Spleen (tissue), 11 donors: Measurements from ENCODE around the gene IVNS1ABP. TPM values are rescaled to one million over a fixed set of nuclear protein-coding genes. Genes with fewer than 3 reads are reported as not detected.
A peak's percentile ranks its signal among the peaks of the same experiment; 100 is the strongest.
"Not testable (repeated sequence)": the region's sequence is repeated elsewhere in the genome, so short reads cannot be mapped to it uniquely, and the experiment has no call there.

Source experiments
- DNase-seq: peaks from one replicate; pipeline ENCODE4 v3.0.0-alpha.2; 2020
- H3K27ac ChIP-seq, 8 donors: fragments of 200-600 bp; sonication (generic) in 7 of 8; 1 replicate in 4 of 8; 2 replicates in 4 of 8; pipeline versions ENCODE4 v1.5.0 to v1.8.0; 2016 to 2021; ENCODE audit warnings: inconsistent platforms in 4 of 8, mild to moderate bottlenecking in 4 of 8, moderate library complexity in 1 of 8
- H3K27me3 ChIP-seq, 7 donors: fragments of 200-600 bp; sonication (generic) in 6 of 7; replicated peaks in 1 of 7; 1 replicate in 4 of 7; 2 replicates in 3 of 7; pipeline versions ENCODE4 v1.5.0 to v1.8.0; 2016 to 2021; ENCODE audit warnings: inconsistent platforms in 3 of 7, mild to moderate bottlenecking in 1 of 7
- H3K36me3 ChIP-seq, 6 donors: fragments of 200-600 bp; sonication (generic) in 5 of 6; 1 replicate in 4 of 6; 2 replicates in 2 of 6; pipeline versions ENCODE4 v1.5.0 to v1.8.0; 2016 to 2021; ENCODE audit warnings: inconsistent platforms in 2 of 6
- H3K4me1 ChIP-seq, 6 donors: fragments of 200-600 bp; sonication (generic) in 5 of 6; 1 replicate in 3 of 6; 2 replicates in 3 of 6; pipeline versions ENCODE4 v1.5.0 to v1.8.0; 2016 to 2021; ENCODE audit warnings: inconsistent platforms in 3 of 6
- H3K4me3 ChIP-seq, 8 donors: fragments of 200-600 bp; sonication (generic) in 7 of 8; 1 replicate in 4 of 8; 2 replicates in 4 of 8; pipeline versions ENCODE4 v1.5.0 to v1.8.0; 2016 to 2021; ENCODE audit warnings: inconsistent platforms in 4 of 8, mild to moderate bottlenecking in 4 of 8, moderate library complexity in 2 of 8
- H3K9me3 ChIP-seq, 8 donors: fragments of 200-600 bp; sonication (generic) in 7 of 8; 1 replicate in 4 of 8; 2 replicates in 4 of 8; pipeline versions ENCODE4 v1.5.0 to v1.8.0; 2016 to 2021; ENCODE audit warnings: inconsistent platforms in 4 of 8
- CTCF ChIP-seq, 11 experiments: fragments of 200-600 bp in 7 of 11; fragments of 450-650 bp in 4 of 11; sonication (generic) in 4 of 11; IDR thresholded peaks in 8 of 11; conservative IDR thresholded peaks in 3 of 11; 1 replicate in 7 of 11; 2 replicates in 4 of 11; pipeline versions ENCODE4 v1.4.0 to v1.8.0; 2016 to 2021; ENCODE audit warnings: antibody characterized with exemption in 11 of 11, inconsistent platforms in 4 of 11, mild to moderate bottlenecking in 1 of 11
- POLR2A ChIP-seq, 3 donors: fragments of 450-650 bp; IDR thresholded peaks; one replicate each; pipeline ENCODE4 v1.5.1; 2017; ENCODE audit warnings: antibody characterized with exemption in 3 of 3, mild to moderate bottlenecking in 1 of 3
- POLR2AphosphoS5 ChIP-seq, 3 donors: sonication (generic); formaldehyde crosslinking; IDR thresholded peaks; one replicate each; pipeline ENCODE4 v1.5.1; 2017; ENCODE audit warnings: antibody characterized with exemption in 3 of 3
- WGBS, 5 donors: extraction: QIAGEN DNeasy Blood & Tissue Kit in 3 of 5; methylation state at CpG; one replicate each; pipeline versions ENCODE4 v1.1.5 to v1.1.7; 2013 to 2018; 5-methylcytosine and 5-hydroxymethylcytosine counted together
- intact Hi-C: fragments of 100-400 bp; cut with DNase I; formaldehyde crosslinking; loops from one replicate; pipeline ENCODE4 v1.15.0; 2023; ENCODE audit warnings: low total_unique reads
- polyA plus RNA-seq, 3 donors: library from polyadenylated mRNA; stranded (reverse); fragments of 200-250 nt; gene quantifications; one replicate each; pipeline ENCODE4 v1.2.1, GENCODE V29; 2013
- total RNA-seq, 7 donors: library from RNA; depleted of rRNA in 3 of 7; stranded (reverse); fragments of >200 nt in 3 of 7; fragmentation: NEBNext Ultra II Directional in 4 of 7; extraction: Animal tissue kit (Norgen Biotek cat#: 25700) in 4 of 7; gene quantifications; one replicate each; pipeline versions ENCODE4 v1.1.0 to v1.2.1, GENCODE V29; 2016 to 2021
- donor health status: healthy with polysubstance abuse.
- donor health status: DM: no; HTN: no; CAD: no; lungs with moderate emphysema.
- donor health status: DM: no; HTN: no; CAD: no.
- donor health status: Bipolar disorder and iron deficiency.
- donor health status: healthy.
- donor health status: DM: no; HTN: no; CAD: no.
- donor health status: DM: yes; HTN: yes; CAD: no.

Gene IVNS1ABP
- total and polyA plus RNA-seq, 10 donors: 29.5 to 148 (median 107) TPM

GRCh38 chr1:185322636-185323035, 5.6 kb upstream of the IVNS1ABP start:
- H3K9me3 ChIP-seq: peaks cover 0 to 8% (median 0%) of the 10 kb centered on the region in 8 donors
- no peaks in the 10 kb centered on the region for H3K27me3 ChIP-seq
- TF ChIP-seq CTCF (IDR thresholded peaks at IDR 0.05 in 8 of 11, conservative IDR thresholded peaks at IDR 0.05 in 3 of 11) (no peak), POLR2AphosphoS5 (IDR thresholded peaks at IDR 0.05) (no peak), POLR2A (IDR thresholded peaks at IDR 0.05) (no peak)
- intact Hi-C loops: no loop called here
- peaks cover 0 to 19% (median 13%) of the 10 kb centered on the region in 6 donors for H3K4me1 ChIP-seq
- no peak overlapping the region for H3K27ac ChIP-seq
- H3K36me3 ChIP-seq: no peaks in the 10 kb centered on the region
- 86 to 97% (median 90%) methylated on average over 2 of the region's 2 CpGs for WGBS, 5 donors
- no peak overlapping the region for H3K4me3 ChIP-seq
- no peak for DNase-seq

GRCh38 chr1:185321653-185322221, 4.7 kb upstream of the IVNS1ABP start:
- intact Hi-C loops: not testable (repeated sequence)

GRCh38 chr1:185321104-185321503, 4.1 kb upstream of the IVNS1ABP start:
- DNase-seq, H3K9me3 ChIP-seq, H3K36me3 ChIP-seq, H3K27me3 ChIP-seq, intact Hi-C loops, H3K27ac ChIP-seq, H3K4me3 ChIP-seq: not testable (repeated sequence)
- 96 to 99% (median 97%) methylated on average over 7 of the region's 7 CpGs for WGBS, 5 donors
- H3K4me1 ChIP-seq: peaks cover 0 to 22% (median 14%) of the 10 kb centered on the region in 6 donors

More at GRCh38 chr1:185321653-185322221, 4.7 kb upstream of the IVNS1ABP start:
- H3K9me3 ChIP-seq, H3K36me3 ChIP-seq, H3K27me3 ChIP-seq, H3K27ac ChIP-seq, H3K4me3 ChIP-seq: not testable (repeated sequence)
- DNase-seq: peak; percentile 74
- peaks cover 0 to 22% (median 14%) of the 10 kb centered on the region in 6 donors for H3K4me1 ChIP-seq
- 98 to 100% (median 98%) methylated on average over 8 to 36 of the region's 36 CpGs for WGBS, 5 donors

GRCh38 chr1:185319139-185319475, 2.1 kb upstream of the IVNS1ABP start:
- intact Hi-C loops: loop anchor here (5.0 to 10.0 kb wide), 3 partner anchors 164 to 353 kb away; partner anchors contain the start of genes SWT1 and TRMT1L
- DNase-seq: no peak

More at GRCh38 chr1:185319139-185319475, 2.1 kb upstream of the IVNS1ABP start:
- Histone ChIP-seq H3K27me3 (no peaks in the 10 kb centered on the region), H3K36me3 (no peaks in the 10 kb centered on the region), H3K4me1 (peaks cover 6 to 40% (median 31%) of the 10 kb centered on the region in 6 donors), H3K9me3 (peaks cover 0 to 8% (median 0%) of the 10 kb centered on the region in 8 donors), H3K4me3 (no peak overlapping the region), H3K27ac (peak overlapping the region in 2 of 8 donors; percentile 96 to 100)
- 60 to 86% (median 77%) methylated on average over 1 of the region's 1 CpG for WGBS, 5 donors
- TF ChIP-seq POLR2AphosphoS5 (IDR thresholded peaks at IDR 0.05) (no peak), CTCF (IDR thresholded peaks at IDR 0.05 in 8 of 11, conservative IDR thresholded peaks at IDR 0.05 in 3 of 11) (no peak), POLR2A (IDR thresholded peaks at IDR 0.05) (no peak)
